IMR-90 (cell line): ENCODE results near the gene EIF3M. TPM values are rescaled to one million over a fixed set of nuclear protein-coding genes. Genes with fewer than 3 reads are reported as not detected.

Experiments used
- ATAC-seq: fragments of 200-7000 bp; cut with Tn5 transposase; 2 replicates; pipeline ENCODE4 v1.9.1; 2020; ENCODE audit warnings: low read depth, mild to moderate bottlenecking, moderate library complexity
- BruUV-seq: library from RNA; stranded (reverse); fragments of 400-500 nt; replicated peaks from 2 replicates; lab custom pipeline; 2021; lab: Mats Ljungman, UMichigan
- CTCF ChIA-PET: fragments of 300-600 bp; formaldehyde crosslinking; extraction: SDS; loops from one replicate; lab custom pipeline; 2021; ENCODE audit warnings: antibody characterized with exemption; lab: Yijun Ruan, JAX
- POLR2A ChIA-PET: fragments of 300-600 bp; sonication (Branson Sonifier 250); formaldehyde crosslinking; loops from one replicate; lab custom pipeline; 2022; ENCODE audit warnings: antibody characterized with exemption; ENCODE audit not compliant: unreplicated experiment; lab: Charles Lee
- DNase-seq: peaks from one replicate; pipeline ENCODE4 v3.0.0; 2013
- H2AFZ ChIP-seq: replicated peaks from 2 replicates; pipeline ENCODE3; 2013; ENCODE audit warnings: low read length, mild to moderate bottlenecking; ENCODE audit not compliant: poor library complexity
- H2AK5ac ChIP-seq: 2 replicates; pipeline ENCODE4 v1.6.1; 2013; ENCODE audit warnings: low read depth, low read length, inconsistent platforms
- H2AK9ac ChIP-seq: replicated peaks from 2 replicates; pipeline ENCODE3; 2013; ENCODE audit warnings: mild to moderate bottlenecking, low read depth, low read length, moderate library complexity; ENCODE audit not compliant: poor library complexity
- H2BK120ac ChIP-seq: 2 replicates; pipeline ENCODE4 v1.6.1; 2013; ENCODE audit warnings: low read depth, low read length, inconsistent platforms
- H2BK15ac ChIP-seq: 3 replicates; pipeline ENCODE4 v1.6.1; 2013; ENCODE audit warnings: low read depth, low read length, inconsistent platforms
- H2BK20ac ChIP-seq: 2 replicates; pipeline ENCODE4 v1.6.1; 2013; ENCODE audit warnings: low read depth, mild to moderate bottlenecking, inconsistent platforms, low read length, moderate library complexity
- H2BK5ac ChIP-seq: 2 replicates; pipeline ENCODE4 v1.6.1; 2013; ENCODE audit warnings: mild to moderate bottlenecking, low read depth, low read length, inconsistent platforms; ENCODE audit not compliant: poor library complexity, severe bottlenecking
- H3K14ac ChIP-seq: replicated peaks from 2 replicates; pipeline ENCODE4 v1.6.1; 2013; ENCODE audit warnings: low read depth, low read length, inconsistent platforms
- H3K18ac ChIP-seq: 2 replicates; pipeline ENCODE4 v1.6.1; 2013; ENCODE audit warnings: low read depth, low read length, control low read depth
- H3K23ac ChIP-seq: 2 replicates; pipeline ENCODE4 v1.6.1; 2013; ENCODE audit warnings: low read depth, low read length, inconsistent platforms
- H3K27ac ChIP-seq: 2 replicates; pipeline ENCODE4 v1.5.1; 2013; ENCODE audit warnings: mild to moderate bottlenecking, control low read depth, low read length; ENCODE audit not compliant: insufficient read depth
- H3K27me3 ChIP-seq: 2 replicates; pipeline ENCODE4 v1.6.1; 2013; ENCODE audit warnings: low read length; ENCODE audit not compliant: control insufficient read depth, insufficient read depth
- H3K36me3 ChIP-seq: 2 replicates; pipeline ENCODE4 v1.6.1; 2013; ENCODE audit warnings: low read length, mixed read lengths; ENCODE audit not compliant: control insufficient read depth, insufficient read depth
- H3K4ac ChIP-seq: 2 replicates; pipeline ENCODE4 v1.6.1; 2013; ENCODE audit warnings: low read depth, low read length, inconsistent platforms
- H3K4me1 ChIP-seq: 2 replicates; pipeline ENCODE4 v1.6.1; 2013; ENCODE audit warnings: low read length, mixed read lengths; ENCODE audit not compliant: control insufficient read depth, insufficient read depth
- H3K4me2 ChIP-seq: 2 replicates; pipeline ENCODE4 v1.6.1; 2013; ENCODE audit warnings: low read depth, mild to moderate bottlenecking, control low read depth, low read length, moderate library complexity
- H3K4me3 ChIP-seq: 2 replicates; pipeline ENCODE4 v1.5.1; 2013; ENCODE audit warnings: low read depth, mild to moderate bottlenecking, control low read depth, low read length, moderate library complexity; ENCODE audit not compliant: insufficient read depth
- H3K56ac ChIP-seq: 2 replicates; pipeline ENCODE4 v1.6.1; 2013; ENCODE audit warnings: low read length, inconsistent platforms; ENCODE audit not compliant: insufficient read depth; ENCODE audit errors: extremely low read depth
- H3K79me1 ChIP-seq, 2 experiments: 2 replicates each; pipeline ENCODE4 v1.6.1; 2013; ENCODE audit warnings: low read length in 2 of 2, inconsistent platforms in 1 of 2, low read depth in 1 of 2
- H3K9ac ChIP-seq: 2 replicates; pipeline ENCODE4 v1.6.1; 2013; ENCODE audit warnings: low read depth, low read length, control low read depth
- H3K9me1 ChIP-seq: 2 replicates; pipeline ENCODE4 v1.6.1; 2013; ENCODE audit warnings: low read length, inconsistent platforms; ENCODE audit not compliant: insufficient read depth
- H3K9me3 ChIP-seq: 2 replicates; pipeline ENCODE4 v1.6.1; 2013; ENCODE audit warnings: low read length; ENCODE audit not compliant: control insufficient read depth, insufficient read depth
- H4K20me1 ChIP-seq: 2 replicates; pipeline ENCODE4 v1.6.1; 2013; ENCODE audit warnings: low read length, inconsistent platforms; ENCODE audit not compliant: insufficient read depth
- H4K5ac ChIP-seq: 2 replicates; pipeline ENCODE4 v1.6.1; 2013; ENCODE audit warnings: mild to moderate bottlenecking, low read depth, low read length, control low read depth
- H4K8ac ChIP-seq, 2 experiments: 2 replicates each; pipeline ENCODE4 v1.6.1; 2013; ENCODE audit warnings: low read depth in 2 of 2, low read length in 2 of 2, control low read depth in 1 of 2, inconsistent platforms in 1 of 2
- H4K91ac ChIP-seq: 2 replicates; pipeline ENCODE4 v1.6.1; 2013; ENCODE audit warnings: low read depth, low read length, inconsistent platforms; ENCODE audit not compliant: insufficient read depth
- BHLHE40 ChIP-seq: fragments of 150-350 bp; IDR thresholded peaks from 2 replicates; pipeline ENCODE4 v1.6.1; 2016; ENCODE audit warnings: mild to moderate bottlenecking, low read depth, low read length
- CEBPB ChIP-seq: IDR thresholded peaks from 2 replicates; pipeline ENCODE4 v1.6.1; 2012; ENCODE audit warnings: low read depth, low read length, improper control_type of control experiment
- CHD1 ChIP-seq: IDR thresholded peaks from 2 replicates; pipeline ENCODE4 v1.6.1; 2012; ENCODE audit warnings: low read depth, low read length, improper control_type of control experiment
- CTCF ChIP-seq: conservative IDR thresholded peaks from 2 replicates; pipeline ENCODE4 v1.5.1; 2012; ENCODE audit warnings: mild to moderate bottlenecking, low read depth, low read length, improper control_type of control experiment
- ELK1 ChIP-seq: fragments of 150-350 bp; IDR thresholded peaks from 2 replicates; pipeline ENCODE4 v1.6.1; 2016; ENCODE audit warnings: low read depth, mild to moderate bottlenecking, low read length, moderate library complexity, borderline replicate concordance
- FOS ChIP-seq: fragments of 150-350 bp; IDR thresholded peaks from 2 replicates; pipeline ENCODE4 v1.6.1; 2016; ENCODE audit warnings: low read depth, low read length
- MAFK ChIP-seq: IDR thresholded peaks from 2 replicates; pipeline ENCODE4 v1.6.1; 2012; ENCODE audit warnings: low read depth, low read length, improper control_type of control experiment
- MAZ ChIP-seq: IDR thresholded peaks from 2 replicates; pipeline ENCODE4 v1.6.1; 2012; ENCODE audit warnings: low read depth, mild to moderate bottlenecking, low read length, improper control_type of control experiment, moderate library complexity, borderline replicate concordance
- MXI1 ChIP-seq: IDR thresholded peaks from 2 replicates; pipeline ENCODE4 v1.6.1; 2012; ENCODE audit warnings: low read depth, mild to moderate bottlenecking, low read length, moderate library complexity, borderline replicate concordance
- NFE2L2 ChIP-seq: fragments of 150-350 bp; IDR thresholded peaks from 2 replicates; pipeline ENCODE4 v1.6.1; 2016; ENCODE audit warnings: low read depth, mild to moderate bottlenecking, low read length
- POLR2A ChIP-seq: IDR thresholded peaks from 2 replicates; pipeline ENCODE4 v1.6.1; 2012; ENCODE audit warnings: mild to moderate bottlenecking, low read depth, low read length
- RAD21 ChIP-seq: IDR thresholded peaks from 2 replicates; pipeline ENCODE4 v1.6.1; 2012; ENCODE audit warnings: low read length, improper control_type of control experiment
- RCOR1 ChIP-seq: IDR thresholded peaks from 2 replicates; pipeline ENCODE4 v1.6.1; 2012; ENCODE audit warnings: mild to moderate bottlenecking, low read length, improper control_type of control experiment; ENCODE audit not compliant: insufficient replicate concordance
- RFX5 ChIP-seq: IDR thresholded peaks from 2 replicates; pipeline ENCODE4 v1.8.0; 2012; ENCODE audit warnings: low read depth, mild to moderate bottlenecking, low read length, moderate library complexity
- SMC3 ChIP-seq: fragments of 150-350 bp; IDR thresholded peaks from 2 replicates; pipeline ENCODE4 v1.6.1; 2016; ENCODE audit warnings: low read depth, mild to moderate bottlenecking, antibody characterized with exemption, low read length, moderate library complexity
- USF2 ChIP-seq: fragments of 150-350 bp; IDR thresholded peaks from 2 replicates; pipeline ENCODE4 v1.6.1; 2017; ENCODE audit warnings: mild to moderate bottlenecking, antibody characterized with exemption, low read length, low read depth
- WGBS, 2 experiments: methylation state at CpG; one replicate each; pipeline versions ENCODE4 v1.1.5 to v1.1.7; 2013; ENCODE audit warnings: missing lambda C conversion rate in 2 of 2; ENCODE audit not compliant: insufficient read length in 1 of 2; ENCODE audit errors: extremely low coverage in 2 of 2; 5-methylcytosine and 5-hydroxymethylcytosine counted together
- dilution Hi-C: fragments of 300-500 bp; cut with HindIII; formaldehyde crosslinking; loops from one replicate; pipeline ENCODE4 v1.14.3; 2018; ENCODE audit warnings: low sequenced_read_pairs; ENCODE audit not compliant: unreplicated experiment
- in situ Hi-C: fragments of 300-500 bp; cut with MboI; formaldehyde crosslinking; loops from 3 replicates; pipeline ENCODE4 v1.14.3; 2019; ENCODE audit warnings: low sequenced_read_pairs, inconsistent platforms, mixed read lengths
- intact Hi-C: fragments of 100-400 bp; cut with micrococcal nuclease; formaldehyde crosslinking; loops from 2 replicates; pipeline ENCODE4 v1.10.0; 2022
- polyA plus RNA-seq, 3 experiments: library from polyadenylated mRNA; depleted of rRNA; stranded (reverse); fragments of >200 nt; gene quantifications; 2 replicates each; pipeline ENCODE4 v1.2.3, GENCODE V29; 2012; ENCODE audit warnings: low replicate concordance in 1 of 3
- total RNA-seq: library from RNA; depleted of rRNA; stranded (reverse); fragments of >200 nt; gene quantifications from 2 replicates; pipeline ENCODE4 v1.2.3, GENCODE V29; 2012

EIF3M gene
- total and polyA plus RNA-seq, 2 of the 4 experiments (the other 2 are of a cell fraction), result 376 to 466 TPM

GRCh38 chr11:32566517-32566916 lies 17.1 kb upstream of the EIF3M start:
- intact Hi-C loops, result no loop called here
- in situ Hi-C loops, result no loop called here
- Histone ChIP-seq H4K8ac (no peak overlapping the region), H2AFZ (no peak overlapping the region), H3K23ac (no peak overlapping the region), H4K5ac (no peak overlapping the region), H2BK20ac (no peak overlapping the region), H4K20me1 (no peaks in the 10 kb centered on the region), H3K36me3 (no peaks in the 10 kb centered on the region), H3K4me1 (no peaks in the 10 kb centered on the region), H3K9me3 (no peaks in the 10 kb centered on the region), H4K91ac (no peak overlapping the region), H3K4me2 (no peak overlapping the region), H3K27me3 (peaks cover 6% of the 10 kb centered on the region), H2BK5ac (no peak overlapping the region), H3K18ac (no peak overlapping the region), H3K4me3 (no peak overlapping the region), H3K27ac (no peak overlapping the region), H3K56ac (no peak overlapping the region), H3K14ac (no peak overlapping the region), H3K79me1 (no peaks in the 10 kb centered on the region), H2BK120ac (no peak overlapping the region), H2BK15ac (no peak overlapping the region), H3K9ac (no peak overlapping the region), H2AK5ac (no peak overlapping the region), H3K9me1 (no peaks in the 10 kb centered on the region), H3K4ac (no peak overlapping the region), H2AK9ac (no peak overlapping the region)
- no peak for ATAC-seq
- ChIA-PET POLR2A (no interaction called here), CTCF (no interaction called here)
- TF ChIP-seq CEBPB (no peak), USF2 (no peak), MAFK (no peak), MAZ (no peak), FOS (no peak), SMC3 (no peak), BHLHE40 (no peak), ELK1 (no peak), CTCF (no peak), NFE2L2 (no peak), RAD21 (no peak), RFX5 (no peak), POLR2A (no peak), MXI1 (no peak), CHD1 (no peak), RCOR1 (no peak)
- dilution Hi-C loops, result no loop called here
- no TSS peak for BruUV-seq
- WGBS, 2 experiments, result no CpG with 5 or more reads among the region's 2 CpGs
- no peak for DNase-seq
